Astrocyte (in vitro differentiated cells and primary cell): ENCODE data around the gene UMODL1. TPM values are rescaled to one million over a fixed set of nuclear protein-coding genes. Genes with fewer than 3 reads are reported as not detected.

Experiments
- DNase-seq: peaks from one replicate; pipeline ENCODE4 v3.0.0-alpha.2; 2010; ENCODE audit warnings: low read depth
- FAIRE-seq: peaks from 2 replicates; lab custom pipeline; 2011; peaks lifted over from hg19 to GRCh38; lab: Jason Lieb, UNC
- H2AFZ ChIP-seq: 2 replicates; pipeline ENCODE4 v1.6.0; 2012; ENCODE audit warnings: low read depth, low read length, inconsistent platforms
- H3K27ac ChIP-seq: 2 replicates; pipeline ENCODE4 v1.5.1; 2011; ENCODE audit warnings: low read depth, low read length, inconsistent platforms
- H3K27me3 ChIP-seq: 2 replicates; pipeline ENCODE4 v1.6.0; 2011; ENCODE audit warnings: low read length, inconsistent platforms; ENCODE audit not compliant: insufficient read depth
- H3K36me3 ChIP-seq: 2 replicates; pipeline ENCODE4 v1.5.1; 2011; ENCODE audit warnings: low read length, inconsistent platforms; ENCODE audit not compliant: insufficient read depth
- H3K4me1 ChIP-seq: 2 replicates; pipeline ENCODE4 v1.5.1; 2011; ENCODE audit warnings: low read length, inconsistent platforms; ENCODE audit not compliant: insufficient read depth
- H3K4me2 ChIP-seq: 2 replicates; pipeline ENCODE4 v1.6.0; 2012; ENCODE audit warnings: low read length, inconsistent platforms
- H3K4me3 ChIP-seq: 2 replicates; pipeline ENCODE4 v1.5.1; 2011; ENCODE audit warnings: low read depth, mild to moderate bottlenecking, low read length, inconsistent platforms; ENCODE audit not compliant: insufficient read depth
- H3K79me2 ChIP-seq: 2 replicates; pipeline ENCODE4 v1.6.0; 2012; ENCODE audit warnings: mild to moderate bottlenecking, low read length, inconsistent platforms; ENCODE audit not compliant: insufficient read depth
- H3K9ac ChIP-seq: 2 replicates; pipeline ENCODE4 v1.6.0; 2012; ENCODE audit warnings: mild to moderate bottlenecking, low read length, inconsistent platforms
- H3K9me3 ChIP-seq: 2 replicates; pipeline ENCODE4 v1.5.1; 2012; ENCODE audit warnings: low read depth, mild to moderate bottlenecking, low read length, inconsistent platforms; ENCODE audit not compliant: insufficient read depth
- H4K20me1 ChIP-seq: 2 replicates; pipeline ENCODE4 v1.6.0; 2012; ENCODE audit warnings: low read length, inconsistent platforms; ENCODE audit not compliant: insufficient read depth
- H3K27ac Mint-ChIP-seq: one replicate; pipeline ENCODE4 v1.8.0; 2021; ENCODE audit warnings: mild to moderate bottlenecking, mixed read lengths; ENCODE audit not compliant: unreplicated experiment
- H3K27me3 Mint-ChIP-seq: one replicate; pipeline ENCODE4 v1.8.0; 2021; ENCODE audit warnings: low read depth, mixed read lengths; ENCODE audit not compliant: unreplicated experiment
- H3K36me3 Mint-ChIP-seq: one replicate; pipeline ENCODE4 v1.8.0; 2021; ENCODE audit warnings: low read depth, mixed read lengths; ENCODE audit not compliant: unreplicated experiment
- H3K4me1 Mint-ChIP-seq: one replicate; pipeline ENCODE4 v1.8.0; 2021; ENCODE audit warnings: low read depth, mixed read lengths; ENCODE audit not compliant: unreplicated experiment
- H3K4me3 Mint-ChIP-seq: one replicate; pipeline ENCODE4 v1.8.0; 2021; ENCODE audit warnings: mild to moderate bottlenecking, moderate library complexity, mixed read lengths; ENCODE audit not compliant: unreplicated experiment
- H3K9me3 Mint-ChIP-seq: one replicate; pipeline ENCODE4 v1.8.0; 2021; ENCODE audit warnings: mild to moderate bottlenecking, mixed read lengths; ENCODE audit not compliant: unreplicated experiment
- EZH2 ChIP-seq: IDR thresholded peaks from 2 replicates; pipeline ENCODE4 v1.6.1; 2012; ENCODE audit warnings: mild to moderate bottlenecking, low read length, inconsistent platforms; ENCODE audit not compliant: insufficient read depth
- total RNA-seq: library from RNA; stranded (reverse); gene quantifications from 2 replicates; pipeline ENCODE4 v1.2.1, GENCODE V29; 2021
- TF ChIP-seq, protein P1 (sequence below): IDR thresholded peaks from 2 replicates; pipeline ENCODE4 v1.5.1; 2011; ENCODE audit warnings: low read depth, mild to moderate bottlenecking, inconsistent platforms, low read length, moderate library complexity; ENCODE audit not compliant: insufficient read depth

UMODL1 gene
- total RNA-seq, 1 donor from 2014 or later: not detected

DNA sequence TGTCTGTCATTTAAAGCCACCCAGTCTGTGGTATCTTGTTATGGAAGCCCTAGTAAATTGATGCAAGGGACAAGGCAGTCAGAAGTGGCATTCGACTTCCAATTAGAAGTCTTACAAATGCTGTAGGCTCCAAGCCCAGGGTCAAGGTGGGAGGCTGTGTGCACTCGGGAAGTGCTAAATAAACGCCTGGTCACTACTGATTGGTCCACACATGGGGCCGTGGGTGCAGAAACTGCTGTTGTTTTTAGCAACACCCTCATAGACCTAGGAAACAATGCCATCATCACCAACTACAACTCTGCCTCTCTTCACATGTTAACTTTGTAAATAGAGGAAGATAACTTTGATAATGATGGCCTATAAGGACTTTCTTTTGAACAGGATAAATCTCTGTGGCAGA, 40.8 kb upstream of the UMODL1 start:
- Mint-ChIP-seq H3K4me1 (peaks cover 5% of the 10 kb centered on the region), H3K4me3 (no peak overlapping the region), H3K27me3 (peaks cover 26% of the 10 kb centered on the region), H3K27ac (no peak overlapping the region), H3K9me3 (peaks cover 15% of the 10 kb centered on the region), H3K36me3 (no peaks in the 10 kb centered on the region)
- Histone ChIP-seq H3K4me2 (no peak overlapping the region), H3K4me3 (no peak overlapping the region), H3K4me1 (peaks cover 7% of the 10 kb centered on the region), H4K20me1 (no peaks in the 10 kb centered on the region), H3K36me3 (no peaks in the 10 kb centered on the region), H2AFZ (no peak overlapping the region), H3K27ac (no peak overlapping the region), H3K9me3 (no peaks in the 10 kb centered on the region), H3K27me3 (peaks cover 3% of the 10 kb centered on the region), H3K79me2 (no peaks in the 10 kb centered on the region), H3K9ac (no peak overlapping the region)
- FAIRE-seq: no peak
- TF ChIP-seq, protein P1, sequence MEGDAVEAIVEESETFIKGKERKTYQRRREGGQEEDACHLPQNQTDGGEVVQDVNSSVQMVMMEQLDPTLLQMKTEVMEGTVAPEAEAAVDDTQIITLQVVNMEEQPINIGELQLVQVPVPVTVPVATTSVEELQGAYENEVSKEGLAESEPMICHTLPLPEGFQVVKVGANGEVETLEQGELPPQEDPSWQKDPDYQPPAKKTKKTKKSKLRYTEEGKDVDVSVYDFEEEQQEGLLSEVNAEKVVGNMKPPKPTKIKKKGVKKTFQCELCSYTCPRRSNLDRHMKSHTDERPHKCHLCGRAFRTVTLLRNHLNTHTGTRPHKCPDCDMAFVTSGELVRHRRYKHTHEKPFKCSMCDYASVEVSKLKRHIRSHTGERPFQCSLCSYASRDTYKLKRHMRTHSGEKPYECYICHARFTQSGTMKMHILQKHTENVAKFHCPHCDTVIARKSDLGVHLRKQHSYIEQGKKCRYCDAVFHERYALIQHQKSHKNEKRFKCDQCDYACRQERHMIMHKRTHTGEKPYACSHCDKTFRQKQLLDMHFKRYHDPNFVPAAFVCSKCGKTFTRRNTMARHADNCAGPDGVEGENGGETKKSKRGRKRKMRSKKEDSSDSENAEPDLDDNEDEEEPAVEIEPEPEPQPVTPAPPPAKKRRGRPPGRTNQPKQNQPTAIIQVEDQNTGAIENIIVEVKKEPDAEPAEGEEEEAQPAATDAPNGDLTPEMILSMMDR: no peak
- no peak for TF ChIP-seq EZH2
- DNase-seq: no peak

- Mint-ChIP-seq H3K36me3 (no peaks in the 10 kb centered on the region), H3K4me3 (no peak overlapping the region), H3K27ac (no peak overlapping the region), H3K9me3 (peaks cover 15% of the 10 kb centered on the region), H3K4me1 (no peaks in the 10 kb centered on the region), H3K27me3 (peaks cover 26% of the 10 kb centered on the region)
- no peaks in the 10 kb centered on the region for H3K9me3 ChIP-seq
- H3K4me3 ChIP-seq: no peak overlapping the region
- no peak overlapping the region for H2AFZ ChIP-seq
- H3K4me2 ChIP-seq: no peak overlapping the region
- no peak overlapping the region for H3K27ac ChIP-seq
- H3K9ac ChIP-seq: no peak overlapping the region
- peaks cover 3% of the 10 kb centered on the region for H3K27me3 ChIP-seq
- no peaks in the 10 kb centered on the region for H3K4me1 ChIP-seq
- H4K20me1 ChIP-seq: no peaks in the 10 kb centered on the region
- TF ChIP-seq, protein P1: no peak
- TF ChIP-seq EZH2: no peak
- no peaks in the 10 kb centered on the region for H3K36me3 ChIP-seq
- FAIRE-seq: no peak
- no peak for DNase-seq
- H3K79me2 ChIP-seq: no peaks in the 10 kb centered on the region
Observed at GRCh38 chr21:42031241-42031640, 39.9 kb upstream of the UMODL1 start.

- Mint-ChIP-seq H3K4me3 (no peak overlapping the region), H3K27ac (no peak overlapping the region), H3K27me3 (peaks cover 26% of the 10 kb centered on the region), H3K36me3 (no peaks in the 10 kb centered on the region), H3K4me1 (no peaks in the 10 kb centered on the region), H3K9me3 (peaks cover 15% of the 10 kb centered on the region)
- H4K20me1 ChIP-seq: no peaks in the 10 kb centered on the region
- H3K36me3 ChIP-seq: no peaks in the 10 kb centered on the region
- H3K27me3 ChIP-seq: peaks cover 3% of the 10 kb centered on the region
- H3K79me2 ChIP-seq: no peaks in the 10 kb centered on the region
- no peak overlapping the region for H2AFZ ChIP-seq
- H3K4me2 ChIP-seq: no peak overlapping the region
- DNase-seq: no peak
- TF ChIP-seq EZH2: no peak
- TF ChIP-seq, protein P1: no peak
- no peak overlapping the region for H3K4me3 ChIP-seq
- no peak overlapping the region for H3K9ac ChIP-seq
- no peaks in the 10 kb centered on the region for H3K4me1 ChIP-seq
- H3K9me3 ChIP-seq: no peaks in the 10 kb centered on the region
- FAIRE-seq: no peak
- no peak overlapping the region for H3K27ac ChIP-seq
Observed at GRCh38 chr21:42031816-42032215, 39.3 kb upstream of the UMODL1 start.
